ENCODE measurements around the gene GRHL3.

GRHL3 gene

GRCh38 chr1:24329797-24330543 lies 10.8 kb downstream of the GRHL3 start:
- H3K4me3 ChIP-seq (ENCODE audit: low read length): no peak overlapping the region
- DNase-seq (ENCODE audit: low read depth): no peak
- TF ChIP-seq, protein P1, sequence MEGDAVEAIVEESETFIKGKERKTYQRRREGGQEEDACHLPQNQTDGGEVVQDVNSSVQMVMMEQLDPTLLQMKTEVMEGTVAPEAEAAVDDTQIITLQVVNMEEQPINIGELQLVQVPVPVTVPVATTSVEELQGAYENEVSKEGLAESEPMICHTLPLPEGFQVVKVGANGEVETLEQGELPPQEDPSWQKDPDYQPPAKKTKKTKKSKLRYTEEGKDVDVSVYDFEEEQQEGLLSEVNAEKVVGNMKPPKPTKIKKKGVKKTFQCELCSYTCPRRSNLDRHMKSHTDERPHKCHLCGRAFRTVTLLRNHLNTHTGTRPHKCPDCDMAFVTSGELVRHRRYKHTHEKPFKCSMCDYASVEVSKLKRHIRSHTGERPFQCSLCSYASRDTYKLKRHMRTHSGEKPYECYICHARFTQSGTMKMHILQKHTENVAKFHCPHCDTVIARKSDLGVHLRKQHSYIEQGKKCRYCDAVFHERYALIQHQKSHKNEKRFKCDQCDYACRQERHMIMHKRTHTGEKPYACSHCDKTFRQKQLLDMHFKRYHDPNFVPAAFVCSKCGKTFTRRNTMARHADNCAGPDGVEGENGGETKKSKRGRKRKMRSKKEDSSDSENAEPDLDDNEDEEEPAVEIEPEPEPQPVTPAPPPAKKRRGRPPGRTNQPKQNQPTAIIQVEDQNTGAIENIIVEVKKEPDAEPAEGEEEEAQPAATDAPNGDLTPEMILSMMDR (conservative IDR thresholded peaks at IDR 0.05; ENCODE audit: low read depth, low read length): no peak

DNA sequence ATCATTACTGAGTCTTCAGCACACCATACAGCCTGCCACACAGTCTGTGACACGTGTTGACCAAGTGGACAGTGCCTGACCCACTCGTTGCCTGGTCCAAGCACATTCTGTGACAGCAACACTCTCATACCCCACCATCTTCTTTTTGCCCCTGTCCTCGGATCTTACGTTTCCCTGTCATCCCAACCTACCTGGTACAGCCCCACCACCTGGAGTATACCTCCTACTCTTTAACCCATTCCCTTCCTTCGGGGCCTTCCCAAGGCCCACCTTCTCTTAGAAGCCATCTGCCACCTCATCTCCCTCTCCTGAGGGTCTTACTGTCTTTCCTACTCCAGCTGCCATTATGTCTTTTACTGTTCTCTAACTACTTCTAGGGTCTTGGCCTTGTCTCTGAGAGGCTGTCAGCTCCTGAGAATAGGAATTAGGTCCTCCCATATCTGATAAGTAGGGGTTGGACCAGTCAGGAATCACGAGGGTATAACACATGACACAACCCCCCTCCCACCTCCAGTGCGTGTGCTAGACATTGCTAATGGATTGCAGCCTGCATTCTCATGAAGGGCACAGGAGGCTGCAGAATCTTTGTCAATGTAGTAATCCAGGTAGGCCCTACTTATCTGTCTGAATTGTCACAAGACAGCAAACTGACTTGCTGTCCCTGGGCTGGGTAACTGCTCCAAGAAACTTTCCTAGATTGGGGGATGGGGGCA lies 13.0 kb downstream of the GRHL3 start:
- no peak overlapping the region for H3K4me3 ChIP-seq (ENCODE audit: low read length)
- TF ChIP-seq, protein P1 (conservative IDR thresholded peaks at IDR 0.05; ENCODE audit: low read depth, low read length): no peak
- DNase-seq (ENCODE audit: low read depth): no peak

GRCh38 chr1:24336075-24336474 lies 16.9 kb downstream of the GRHL3 start:
- DNase-seq (ENCODE audit: low read depth): no peak
- H3K4me3 ChIP-seq (ENCODE audit: low read length): no peak overlapping the region
- TF ChIP-seq, protein P1 (conservative IDR thresholded peaks at IDR 0.05; ENCODE audit: low read depth, low read length): no peak

DNA sequence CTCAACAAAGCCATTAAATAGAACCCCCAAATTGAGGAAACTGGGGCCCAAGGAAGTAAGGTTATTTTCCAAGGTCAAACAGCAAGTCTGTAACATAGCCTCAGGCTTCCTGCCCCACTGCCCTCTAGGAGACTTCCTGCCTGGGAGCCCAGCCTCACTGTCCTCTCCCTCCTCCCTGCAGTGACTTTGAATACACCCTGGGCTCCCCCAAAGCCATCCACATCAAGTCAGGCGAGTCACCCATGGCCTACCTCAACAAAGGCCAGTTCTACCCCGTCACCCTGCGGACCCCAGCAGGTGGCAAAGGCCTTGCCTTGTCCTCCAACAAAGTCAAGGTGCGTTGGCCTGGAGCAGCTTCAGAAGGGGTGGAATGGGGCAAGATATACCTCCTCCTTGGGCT lies 18.3 kb downstream of the GRHL3 start:
- H3K4me3 ChIP-seq (ENCODE audit: low read length): no peak overlapping the region
- TF ChIP-seq, protein P1 (conservative IDR thresholded peaks at IDR 0.05; ENCODE audit: low read depth, low read length): no peak
- no peak for DNase-seq (ENCODE audit: low read depth)

DNA sequence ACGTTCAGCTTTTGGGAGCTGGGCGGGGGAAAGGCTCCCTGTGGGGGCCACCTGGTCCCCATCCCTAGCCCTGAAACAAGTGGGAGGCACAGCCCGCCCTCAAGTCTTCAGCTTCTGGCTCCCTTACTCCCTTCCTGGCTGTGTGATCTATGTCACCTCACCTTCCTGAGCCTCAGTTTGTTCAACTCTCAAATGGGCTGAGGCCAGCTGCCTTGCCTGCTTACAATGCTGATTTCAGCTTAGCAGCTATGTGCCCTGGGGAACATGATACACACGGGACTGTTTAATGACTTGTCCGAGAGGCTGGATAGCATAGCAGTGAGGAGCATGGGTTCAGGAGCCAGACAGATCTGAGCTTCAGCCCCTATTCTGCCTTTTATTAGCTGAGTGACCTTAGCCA lies 19.3 kb downstream of the GRHL3 start:
- TF ChIP-seq, protein P1 (conservative IDR thresholded peaks at IDR 0.05; ENCODE audit: low read depth, low read length): no peak
- DNase-seq (ENCODE audit: low read depth): no peak
- no peak overlapping the region for H3K4me3 ChIP-seq (ENCODE audit: low read length)

GRCh38 chr1:24339996-24340395 lies 20.8 kb downstream of the GRHL3 start:
- TF ChIP-seq, protein P1 (conservative IDR thresholded peaks at IDR 0.05; ENCODE audit: low read depth, low read length): no peak
- DNase-seq (ENCODE audit: low read depth): no peak
- no peak overlapping the region for H3K4me3 ChIP-seq (ENCODE audit: low read length)

GRCh38 chr1:24340770-24341169 lies 21.6 kb downstream of the GRHL3 start:
- DNase-seq (ENCODE audit: low read depth): no peak
- H3K4me3 ChIP-seq (ENCODE audit: low read length): no peak overlapping the region
- TF ChIP-seq, protein P1 (conservative IDR thresholded peaks at IDR 0.05; ENCODE audit: low read depth, low read length): no peak

Measured in retinal pigment epithelial cell (primary cell).